ENCODE data around the gene TSPAN9.

Gene TSPAN9

DNA sequence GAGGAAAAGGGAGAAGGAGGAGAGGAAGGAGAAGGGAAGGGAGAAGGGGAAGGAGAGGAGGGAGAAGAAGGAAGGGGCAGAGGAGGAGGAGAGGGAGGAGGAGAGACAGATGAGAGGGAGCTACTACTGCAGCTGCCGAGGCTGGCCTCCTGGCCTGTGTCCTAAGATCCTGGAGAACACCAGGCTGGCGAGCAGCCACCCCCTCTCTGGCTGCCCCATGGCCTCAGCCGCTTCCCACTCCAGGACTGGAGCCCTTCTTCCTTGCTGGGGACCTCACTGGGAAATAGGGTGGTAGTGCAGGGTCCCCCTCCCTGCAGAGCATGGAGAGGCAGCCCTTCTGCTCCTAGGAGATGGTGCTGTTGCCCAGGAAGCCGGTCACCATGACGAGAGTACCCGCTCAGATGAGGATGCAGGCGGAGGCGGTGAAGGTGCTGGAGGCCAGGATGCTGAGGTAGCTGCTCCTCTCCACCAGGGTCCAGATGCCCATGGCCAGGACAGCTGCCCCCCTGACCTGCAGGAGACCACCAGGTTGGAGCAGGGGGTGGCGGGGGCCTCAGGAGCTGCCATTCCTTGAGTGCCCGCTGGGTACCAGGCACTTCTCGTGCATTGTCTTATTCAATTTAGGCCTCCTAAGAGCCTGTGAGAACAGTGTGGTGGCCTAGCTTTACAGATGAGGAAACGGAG, 246.0 kb downstream of the TSPAN9 start:
- no peak for DNase-seq

DNA sequence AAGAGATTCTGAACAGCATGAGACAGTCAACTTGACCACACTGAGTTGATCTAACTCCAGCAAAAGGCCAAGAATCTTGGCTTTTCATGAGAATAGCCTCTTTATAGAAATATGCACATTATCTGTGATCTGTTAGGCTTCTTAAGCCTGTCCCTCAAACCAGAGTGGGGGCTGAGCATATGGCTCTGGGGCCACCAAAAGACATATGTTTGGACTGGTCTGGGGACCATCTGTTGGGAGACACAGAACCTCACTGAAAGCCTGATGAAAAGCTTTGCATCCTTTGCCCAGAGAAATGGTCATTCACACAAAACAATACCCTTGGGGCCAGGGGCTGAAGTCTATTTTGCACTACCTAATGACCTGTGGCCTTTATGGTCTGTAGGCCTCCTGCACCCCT, 248.6 kb downstream of the TSPAN9 start:
- DNase-seq, result no peak

DNA sequence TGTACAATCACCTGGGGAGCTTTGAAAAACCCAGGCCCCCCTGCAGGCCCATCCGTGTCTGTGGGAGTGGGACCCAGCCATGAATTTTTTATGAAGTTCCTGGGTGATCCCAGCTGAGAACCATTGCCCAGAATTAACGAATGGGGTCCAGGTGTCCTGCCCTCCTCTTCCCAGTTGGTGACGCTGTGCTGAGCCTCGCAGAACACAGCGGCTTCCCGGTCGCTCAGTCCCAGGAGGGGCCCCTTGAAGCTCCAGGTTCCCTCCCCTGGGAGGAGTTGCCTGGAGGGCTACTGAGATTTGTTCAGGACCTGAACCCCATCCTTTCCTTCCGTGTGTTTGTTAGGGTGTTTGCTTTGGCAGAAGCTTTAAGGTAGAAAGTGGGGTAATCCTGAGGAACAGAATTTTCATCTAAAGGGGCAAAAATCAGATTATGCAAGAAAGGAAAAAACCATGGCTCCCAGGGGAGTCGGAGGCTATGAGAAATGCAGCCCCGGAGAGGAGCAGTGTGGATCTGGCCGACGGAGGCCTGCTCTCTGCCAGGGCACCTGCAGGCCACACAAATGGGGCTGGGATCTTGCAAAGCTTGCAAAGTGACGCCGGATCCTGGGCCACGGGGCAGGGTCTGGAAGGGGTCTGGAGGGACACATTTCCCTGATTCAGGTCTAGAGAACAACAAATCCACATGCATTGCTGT, 249.1 kb downstream of the TSPAN9 start:
- no peak for DNase-seq

DNA sequence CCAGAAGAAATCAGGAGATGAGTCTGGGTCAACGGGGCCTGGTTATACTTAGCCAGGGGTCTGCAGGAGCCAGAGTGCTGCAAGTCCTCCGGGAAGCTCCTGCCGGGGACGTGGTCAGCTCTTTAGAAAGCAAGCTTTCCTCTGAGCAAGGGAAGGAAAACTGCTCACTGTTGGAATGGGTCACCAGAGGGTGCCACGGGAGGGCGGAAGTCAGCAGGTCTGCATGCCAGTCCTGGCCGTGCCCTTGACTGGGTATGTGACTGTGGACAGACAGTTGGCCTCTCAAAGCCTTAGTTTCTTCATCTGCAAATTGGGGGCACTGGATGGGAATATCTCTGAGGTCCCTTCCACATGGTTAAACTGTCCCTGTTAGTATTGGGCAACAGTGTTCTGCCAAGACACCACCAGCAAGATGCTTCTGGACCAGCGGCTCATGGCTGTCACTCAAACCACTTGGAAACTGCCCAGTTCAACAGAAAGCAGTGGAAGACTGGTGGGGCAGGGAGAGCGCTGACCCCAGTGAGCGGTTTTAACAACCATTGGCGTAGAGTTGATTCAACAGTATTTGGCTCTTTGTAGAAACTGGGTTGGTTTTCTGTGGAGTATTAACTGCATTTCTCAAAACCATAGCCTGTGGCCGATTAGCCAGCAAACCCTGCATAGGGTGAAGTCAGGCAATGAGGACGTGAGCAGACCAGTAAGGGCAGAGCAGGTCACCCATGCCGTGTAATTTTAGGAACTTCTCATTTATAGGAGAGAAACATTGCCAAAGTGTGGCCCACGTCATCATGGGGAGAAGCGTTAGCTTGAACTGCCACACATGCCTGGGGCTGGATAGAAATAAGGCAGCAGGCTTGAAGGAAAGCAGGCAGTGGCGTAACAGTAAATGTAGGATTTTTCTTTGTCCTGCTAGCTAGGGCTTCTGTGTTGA, 249.9 kb downstream of the TSPAN9 start:
- no peak for DNase-seq

DNA sequence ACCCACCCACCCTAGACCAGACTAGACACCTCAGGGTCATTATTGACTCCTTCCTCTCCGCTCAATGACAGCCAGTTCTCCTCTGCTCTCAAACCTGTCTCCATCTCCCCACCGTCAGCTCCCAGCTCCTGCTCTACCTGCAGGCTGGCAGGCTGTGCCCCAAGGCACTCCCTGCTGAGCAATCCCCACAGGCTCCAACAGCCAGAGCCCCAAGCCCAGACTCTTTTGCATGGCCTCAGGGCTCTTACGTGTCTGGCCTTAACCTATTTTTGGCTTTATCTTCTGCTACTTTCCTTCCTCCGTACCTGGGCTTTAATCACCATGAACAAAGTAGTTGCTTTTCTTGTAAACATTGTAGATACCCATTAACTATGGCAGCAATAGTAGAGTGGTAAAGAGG, 250.9 kb downstream of the TSPAN9 start:
- DNase-seq, result no peak

DNA sequence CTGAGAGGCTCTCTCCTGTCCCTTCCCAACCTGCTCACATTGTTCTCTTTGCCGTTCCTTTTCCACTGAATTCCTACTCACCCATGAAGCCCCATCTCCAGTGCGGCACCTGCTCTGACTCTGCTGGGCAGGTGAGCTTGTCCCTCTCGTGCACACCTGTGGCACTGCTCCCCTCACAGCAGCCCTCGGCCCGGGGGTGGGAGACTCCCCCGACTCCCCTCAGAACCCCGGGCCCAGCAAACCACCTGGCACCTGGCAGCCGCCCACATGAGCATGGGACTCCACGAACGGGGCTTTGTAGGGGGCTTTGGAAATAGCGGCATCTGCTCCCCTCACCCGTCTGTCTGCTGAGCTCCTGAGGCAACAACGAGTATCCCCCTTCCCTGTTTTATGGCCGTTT, 251.4 kb downstream of the TSPAN9 start:
- DNase-seq, result no peak

DNA sequence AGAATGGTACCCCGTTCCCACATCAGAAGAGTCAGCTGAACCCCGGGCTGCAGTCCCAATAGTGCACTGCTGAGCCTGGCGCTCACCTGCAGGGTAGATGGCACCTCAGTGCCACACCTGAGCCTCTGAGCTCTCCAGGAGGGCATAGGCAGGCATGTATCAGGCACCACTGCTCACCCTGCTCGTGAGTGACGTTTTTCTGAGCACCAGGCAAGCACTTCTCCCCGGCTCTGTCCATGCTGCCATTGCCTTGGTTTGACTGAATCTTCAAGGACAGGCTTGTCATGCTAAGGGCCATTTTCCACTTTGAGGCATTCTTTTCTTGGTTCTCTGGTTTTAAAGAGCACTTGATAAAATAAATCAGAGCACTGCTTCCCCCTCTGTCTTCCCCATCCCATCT, 252.2 kb downstream of the TSPAN9 start:
- no peak for DNase-seq

DNA sequence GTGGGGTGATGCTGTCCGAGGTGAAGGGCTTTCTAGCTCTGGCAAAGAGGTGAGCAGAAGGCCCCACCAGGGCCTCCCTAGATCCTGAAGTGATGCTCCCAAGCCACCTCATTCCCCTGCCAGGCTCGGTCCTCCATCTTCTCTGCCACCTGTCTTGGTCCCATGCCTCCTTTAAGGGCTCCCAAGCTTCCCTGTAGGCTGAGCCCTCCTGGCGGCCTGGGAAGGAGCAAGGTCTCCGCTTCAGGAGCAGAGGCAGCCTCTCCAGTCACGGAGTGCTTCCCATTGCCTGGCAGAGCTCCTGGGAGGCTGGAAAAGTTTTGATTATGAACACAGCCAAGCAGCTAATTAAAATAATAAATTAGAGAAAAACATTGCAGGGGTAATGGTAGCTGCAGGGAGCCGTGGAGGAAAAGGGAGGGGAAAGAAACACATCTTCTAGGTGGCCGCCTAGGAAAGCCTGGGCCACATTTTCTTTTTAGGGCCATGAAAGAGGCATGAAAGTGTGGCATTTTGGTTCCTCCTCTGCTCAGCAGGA, 253.9 kb downstream of the TSPAN9 start:
- DNase-seq, result no peak

DNA sequence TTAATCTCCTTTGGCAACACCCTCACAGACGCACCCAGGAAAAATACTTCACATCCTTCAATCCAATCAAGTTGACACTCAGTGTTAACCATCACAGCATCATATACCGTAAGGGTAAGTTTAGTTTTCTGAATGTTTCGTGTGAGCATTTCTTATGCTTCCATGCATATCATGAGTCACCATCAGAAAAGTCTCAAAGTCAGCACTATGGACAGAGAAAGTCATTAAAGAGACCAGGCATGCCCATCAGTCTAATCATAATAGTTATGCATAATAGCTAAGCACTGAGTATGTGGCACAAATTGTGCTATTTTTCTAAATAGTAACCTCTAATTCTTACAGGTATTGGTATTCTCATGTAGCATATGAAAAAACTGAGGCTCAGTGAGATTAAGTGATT, 255.0 kb downstream of the TSPAN9 start:
- peak; percentile 15 for DNase-seq

DNA sequence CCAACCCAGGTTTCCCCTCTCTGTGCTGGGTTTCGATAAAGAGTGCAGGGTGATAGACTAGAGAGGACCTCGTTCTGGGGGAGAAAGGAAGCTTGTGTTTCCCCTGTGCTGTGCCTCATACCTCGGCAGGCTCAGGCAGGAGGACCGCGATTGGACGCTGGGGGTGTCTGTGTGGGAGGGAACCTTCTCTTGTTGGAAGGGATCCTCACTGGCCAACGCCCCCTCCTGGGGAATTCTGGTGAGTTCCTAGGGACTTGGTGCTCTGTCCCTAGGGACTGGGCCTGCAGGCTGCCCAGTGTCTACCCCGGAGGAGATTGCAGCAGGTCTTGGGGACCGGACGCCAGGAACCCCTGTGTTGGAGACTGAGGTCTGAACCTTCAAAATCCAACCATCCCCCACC, 256.4 kb downstream of the TSPAN9 start:
- no peak for DNase-seq

DNA sequence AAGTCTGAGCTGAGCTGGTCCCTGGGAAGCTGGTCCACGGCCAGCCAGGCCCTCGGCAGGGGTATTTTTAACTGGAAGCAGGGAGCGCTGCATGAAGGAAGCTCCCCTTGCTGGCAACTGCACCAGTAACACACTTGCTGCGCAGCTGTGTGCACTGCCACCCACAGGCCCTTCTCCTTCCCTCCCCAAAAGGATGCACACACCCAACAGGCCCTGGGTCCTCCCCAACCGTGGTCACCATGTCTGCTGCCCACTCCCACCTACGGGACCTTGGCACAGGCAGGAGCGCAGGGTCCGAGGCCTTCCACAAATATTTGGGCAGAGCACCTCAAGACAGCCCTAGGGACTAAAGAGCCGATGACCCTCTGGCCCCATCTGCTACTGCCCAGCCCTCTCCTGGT, 256.8 kb downstream of the TSPAN9 start:
- DNase-seq, result no peak

DNA sequence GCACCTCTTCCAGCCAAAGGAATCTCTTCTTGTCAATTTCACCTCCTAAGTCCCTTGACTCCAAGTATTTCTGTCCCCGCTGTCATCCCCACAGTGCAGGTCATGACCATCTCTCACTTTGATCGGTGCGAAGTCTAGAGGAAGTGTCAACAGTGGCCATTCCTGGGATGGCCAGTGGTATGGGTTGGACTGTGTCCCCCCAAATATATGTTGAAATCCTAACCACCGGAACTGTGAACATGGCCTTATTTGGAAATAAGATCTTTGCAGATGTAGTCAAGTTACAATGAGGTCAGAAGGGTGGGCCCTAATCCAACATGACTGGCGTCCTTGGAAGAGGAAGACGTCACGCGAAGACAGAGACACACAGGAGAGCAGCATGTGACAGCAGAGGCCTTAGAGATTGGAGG, 257.9 kb downstream of the TSPAN9 start:
- DNase-seq, result no peak

All from fibroblast of skin of right quadriceps (primary cell).